Mammary epithelial cell (primary cell): ENCODE data around the gene RNF224.

Source experiments
- EZH2 ChIP-seq: IDR thresholded peaks from 2 replicates; pipeline ENCODE4 v1.6.1; 2012; ENCODE audit warnings: low read length, inconsistent platforms, borderline replicate concordance
- TF ChIP-seq, protein P1 (sequence below), 2 donors: IDR thresholded peaks in 1 of 2; conservative IDR thresholded peaks in 1 of 2; 2 replicates each; pipeline ENCODE4 v1.5.1; 2011 to 2012; ENCODE audit warnings: inconsistent platforms in 2 of 2, low read length in 2 of 2, mild to moderate bottlenecking in 2 of 2, control low read depth in 1 of 2, low read depth in 1 of 2; ENCODE audit not compliant: insufficient read depth in 1 of 2; ENCODE audit errors: extremely low read depth in 1 of 2

DNA sequence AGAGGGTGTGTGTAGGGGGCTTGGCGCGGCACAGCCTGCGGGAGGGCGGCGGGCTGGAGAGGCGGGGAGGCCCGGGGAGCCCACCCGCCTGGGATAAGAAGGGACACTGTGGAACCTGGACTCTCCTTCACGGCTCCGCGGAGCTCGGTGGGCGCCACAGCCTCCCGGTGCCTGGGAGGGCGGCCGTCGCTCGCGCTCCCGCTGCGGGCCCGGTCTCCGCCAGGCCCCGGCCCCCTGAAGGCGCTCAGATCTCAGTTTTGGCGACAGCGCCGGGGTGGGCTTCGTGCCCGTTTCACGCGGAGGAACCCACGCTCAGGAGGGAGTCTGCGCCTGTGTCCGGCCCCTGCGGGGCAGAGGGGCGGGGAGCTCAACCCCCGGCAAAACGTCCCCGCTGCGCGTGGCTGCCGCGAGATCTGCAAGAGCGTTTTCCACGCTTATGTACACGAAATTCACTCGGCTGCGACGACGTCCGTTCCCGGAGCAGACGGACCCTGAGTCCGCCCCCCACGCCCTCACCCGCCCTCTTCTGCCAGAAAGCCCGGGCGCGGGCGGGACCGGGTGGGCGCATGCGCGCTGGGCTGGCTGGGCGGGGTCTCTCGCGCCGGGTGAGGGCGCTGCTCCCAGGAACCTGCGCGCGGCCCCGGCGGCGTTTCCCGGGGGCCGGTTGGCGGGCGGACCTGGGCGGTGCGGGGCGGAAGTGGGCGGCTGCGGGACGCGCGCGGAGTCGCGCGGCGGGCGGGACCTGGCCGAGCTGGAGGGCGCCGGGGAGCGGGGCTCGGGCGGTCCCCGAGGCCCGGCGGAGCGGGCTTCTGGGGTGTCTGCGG lies 27.5 kb downstream of the RNF224 start, which contains the start of gene NELFB:
- TF ChIP-seq, protein P1, sequence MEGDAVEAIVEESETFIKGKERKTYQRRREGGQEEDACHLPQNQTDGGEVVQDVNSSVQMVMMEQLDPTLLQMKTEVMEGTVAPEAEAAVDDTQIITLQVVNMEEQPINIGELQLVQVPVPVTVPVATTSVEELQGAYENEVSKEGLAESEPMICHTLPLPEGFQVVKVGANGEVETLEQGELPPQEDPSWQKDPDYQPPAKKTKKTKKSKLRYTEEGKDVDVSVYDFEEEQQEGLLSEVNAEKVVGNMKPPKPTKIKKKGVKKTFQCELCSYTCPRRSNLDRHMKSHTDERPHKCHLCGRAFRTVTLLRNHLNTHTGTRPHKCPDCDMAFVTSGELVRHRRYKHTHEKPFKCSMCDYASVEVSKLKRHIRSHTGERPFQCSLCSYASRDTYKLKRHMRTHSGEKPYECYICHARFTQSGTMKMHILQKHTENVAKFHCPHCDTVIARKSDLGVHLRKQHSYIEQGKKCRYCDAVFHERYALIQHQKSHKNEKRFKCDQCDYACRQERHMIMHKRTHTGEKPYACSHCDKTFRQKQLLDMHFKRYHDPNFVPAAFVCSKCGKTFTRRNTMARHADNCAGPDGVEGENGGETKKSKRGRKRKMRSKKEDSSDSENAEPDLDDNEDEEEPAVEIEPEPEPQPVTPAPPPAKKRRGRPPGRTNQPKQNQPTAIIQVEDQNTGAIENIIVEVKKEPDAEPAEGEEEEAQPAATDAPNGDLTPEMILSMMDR (conservative IDR thresholded peaks at IDR 0.05 in 1 of 2, IDR thresholded peaks at IDR 0.05 in 1 of 2; ENCODE audit: extremely low read depth in 1 of 2, insufficient read depth in 1 of 2, low read depth in 1 of 2, low read length in 2 of 2) = no peak
- TF ChIP-seq EZH2 = no peak
